Measurements from ENCODE around the gene MRPL22.

MRPL22 gene

GRCh38 chr5:154944716-154945115 lies 3.8 kb downstream of the MRPL22 start:
- H4K5ac ChIP-seq (ENCODE audit: low read length) = no peak overlapping the region
- H3K9ac ChIP-seq (ENCODE audit: low read length) = no peak overlapping the region
- H2BK120ac ChIP-seq (ENCODE audit: low read depth, low read length) = no peak overlapping the region
- H3K79me2 ChIP-seq (ENCODE audit: control insufficient read depth, insufficient read depth, low read length) = peaks cover 11% of the 10 kb centered on the region
- no peak overlapping the region for H3K56ac ChIP-seq (ENCODE audit: low read length)
- H3K27ac ChIP-seq (ENCODE audit: low read depth, low read length) = peak overlapping the region; percentile 31
- no peak overlapping the region for H3K4me2 ChIP-seq (ENCODE audit: low read length)
- H3K23ac ChIP-seq (ENCODE audit: low read length) = no peak overlapping the region
- peaks cover 6% of the 10 kb centered on the region for H3K79me1 ChIP-seq (ENCODE audit: low read length)
- no peaks in the 10 kb centered on the region for H3K36me3 ChIP-seq (ENCODE audit: control insufficient read depth, insufficient read depth, low read length)
- no peak for DNase-seq
- H3K4ac ChIP-seq (ENCODE audit: low read depth, low read length) = no peak overlapping the region
- H2BK15ac ChIP-seq (replicated peaks; ENCODE audit: low read depth) = no peak overlapping the region
- H3K4me1 ChIP-seq (ENCODE audit: control insufficient read depth, low read depth, low read length) = no peaks in the 10 kb centered on the region
- no peak overlapping the region for H3K18ac ChIP-seq (ENCODE audit: low read length)
- H3K4me3 ChIP-seq (ENCODE audit: low read length) = no peak overlapping the region
- no peak overlapping the region for H2AK5ac ChIP-seq (ENCODE audit: low read length)
- no peak overlapping the region for H2BK5ac ChIP-seq (ENCODE audit: low read length)
- H4K8ac ChIP-seq (ENCODE audit: low read depth, low read length) = no peak overlapping the region
- no peaks in the 10 kb centered on the region for H3K27me3 ChIP-seq (ENCODE audit: insufficient read depth, low read length, poor library complexity)

- no peaks in the 10 kb centered on the region for H3K36me3 ChIP-seq (ENCODE audit: control insufficient read depth, insufficient read depth, low read length)
- DNase-seq = no peak
- no peak overlapping the region for H2BK15ac ChIP-seq (replicated peaks; ENCODE audit: low read depth)
- no CpG with 5 or more reads among the region's 2 CpGs for WGBS (ENCODE audit: extremely low coverage, insufficient coverage, low lambda C conversion rate)
- no peak overlapping the region for H4K5ac ChIP-seq (ENCODE audit: low read length)
- H3K9ac ChIP-seq (ENCODE audit: low read length) = no peak overlapping the region
- H3K4me3 ChIP-seq (ENCODE audit: low read length) = no peak overlapping the region
- H3K23ac ChIP-seq (ENCODE audit: low read length) = no peak overlapping the region
- no peak overlapping the region for H2AK5ac ChIP-seq (ENCODE audit: low read length)
- no peak overlapping the region for H3K18ac ChIP-seq (ENCODE audit: low read length)
- H3K27me3 ChIP-seq (ENCODE audit: insufficient read depth, low read length, poor library complexity) = no peaks in the 10 kb centered on the region
- no peak overlapping the region for H3K56ac ChIP-seq (ENCODE audit: low read length)
- no peak overlapping the region for H3K27ac ChIP-seq (ENCODE audit: low read depth, low read length)
- peaks cover 6% of the 10 kb centered on the region for H3K79me1 ChIP-seq (ENCODE audit: low read length)
- no peak overlapping the region for H2BK5ac ChIP-seq (ENCODE audit: low read length)
- peaks cover 11% of the 10 kb centered on the region for H3K79me2 ChIP-seq (ENCODE audit: control insufficient read depth, insufficient read depth, low read length)
- H3K4me2 ChIP-seq (ENCODE audit: low read length) = no peak overlapping the region
- no peak overlapping the region for H4K8ac ChIP-seq (ENCODE audit: low read depth, low read length)
- H2BK120ac ChIP-seq (ENCODE audit: low read depth, low read length) = no peak overlapping the region
- no peaks in the 10 kb centered on the region for H3K4me1 ChIP-seq (ENCODE audit: control insufficient read depth, low read depth, low read length)
- no peak overlapping the region for H3K4ac ChIP-seq (ENCODE audit: low read depth, low read length)
Measured at GRCh38 chr5:154945695-154946301, 4.9 kb downstream of the MRPL22 start.

- H3K27ac ChIP-seq (ENCODE audit: low read depth, low read length) = no peak overlapping the region
- H4K5ac ChIP-seq (ENCODE audit: low read length) = no peak overlapping the region
- no peak overlapping the region for H3K4ac ChIP-seq (ENCODE audit: low read depth, low read length)
- no peak overlapping the region for H2AK5ac ChIP-seq (ENCODE audit: low read length)
- H2BK120ac ChIP-seq (ENCODE audit: low read depth, low read length) = no peak overlapping the region
- no peak overlapping the region for H3K18ac ChIP-seq (ENCODE audit: low read length)
- H3K23ac ChIP-seq (ENCODE audit: low read length) = no peak overlapping the region
- peaks cover 2% of the 10 kb centered on the region for H3K79me2 ChIP-seq (ENCODE audit: control insufficient read depth, insufficient read depth, low read length)
- H3K4me2 ChIP-seq (ENCODE audit: low read length) = no peak overlapping the region
- no peak overlapping the region for H3K9ac ChIP-seq (ENCODE audit: low read length)
- no peaks in the 10 kb centered on the region for H3K27me3 ChIP-seq (ENCODE audit: insufficient read depth, low read length, poor library complexity)
- H3K4me3 ChIP-seq (ENCODE audit: low read length) = no peak overlapping the region
- H2BK5ac ChIP-seq (ENCODE audit: low read length) = no peak overlapping the region
- H3K56ac ChIP-seq (ENCODE audit: low read length) = no peak overlapping the region
- peaks cover 2% of the 10 kb centered on the region for H3K79me1 ChIP-seq (ENCODE audit: low read length)
- no peak overlapping the region for H4K8ac ChIP-seq (ENCODE audit: low read depth, low read length)
- no peak for DNase-seq
- no CpG with 5 or more reads among the region's 6 CpGs for WGBS (ENCODE audit: extremely low coverage, insufficient coverage, low lambda C conversion rate)
- H3K36me3 ChIP-seq (ENCODE audit: control insufficient read depth, insufficient read depth, low read length) = no peaks in the 10 kb centered on the region
- no peaks in the 10 kb centered on the region for H3K4me1 ChIP-seq (ENCODE audit: control insufficient read depth, low read depth, low read length)
- no peak overlapping the region for H2BK15ac ChIP-seq (replicated peaks; ENCODE audit: low read depth)
Measured at GRCh38 chr5:154947778-154948177, 6.9 kb downstream of the MRPL22 start.

- Histone ChIP-seq H2BK5ac (ENCODE audit: low read length) (no peak overlapping the region), H3K79me2 (ENCODE audit: control insufficient read depth, insufficient read depth, low read length) (peaks cover 2% of the 10 kb centered on the region), H3K79me1 (ENCODE audit: low read length) (peaks cover 2% of the 10 kb centered on the region), H3K23ac (ENCODE audit: low read length) (no peak overlapping the region), H3K9ac (ENCODE audit: low read length) (no peak overlapping the region), H3K4me1 (ENCODE audit: control insufficient read depth, low read depth, low read length) (no peaks in the 10 kb centered on the region), H2BK15ac (replicated peaks; ENCODE audit: low read depth) (no peak overlapping the region), H3K27ac (ENCODE audit: low read depth, low read length) (no peak overlapping the region), H3K18ac (ENCODE audit: low read length) (no peak overlapping the region), H4K5ac (ENCODE audit: low read length) (no peak overlapping the region), H3K27me3 (ENCODE audit: insufficient read depth, low read length, poor library complexity) (no peaks in the 10 kb centered on the region), H3K56ac (ENCODE audit: low read length) (no peak overlapping the region), H2AK5ac (ENCODE audit: low read length) (no peak overlapping the region), H3K36me3 (ENCODE audit: control insufficient read depth, insufficient read depth, low read length) (no peaks in the 10 kb centered on the region), H2BK120ac (ENCODE audit: low read depth, low read length) (no peak overlapping the region), H3K4me3 (ENCODE audit: low read length) (no peak overlapping the region), H3K4me2 (ENCODE audit: low read length) (no peak overlapping the region), H4K8ac (ENCODE audit: low read depth, low read length) (no peak overlapping the region), H3K4ac (ENCODE audit: low read depth, low read length) (no peak overlapping the region)
- DNase-seq = no peak
- 100% methylated on average over 1 of the region's 4 CpGs for WGBS (ENCODE audit: extremely low coverage, insufficient coverage, low lambda C conversion rate)
Measured at GRCh38 chr5:154948313-154948712, 7.4 kb downstream of the MRPL22 start.

GRCh38 chr5:154949781-154950180 lies 8.9 kb downstream of the MRPL22 start:
- no peak overlapping the region for H2BK5ac ChIP-seq (ENCODE audit: low read length)
- no peak overlapping the region for H3K18ac ChIP-seq (ENCODE audit: low read length)
- no peak overlapping the region for H3K56ac ChIP-seq (ENCODE audit: low read length)
- H2BK15ac ChIP-seq (replicated peaks; ENCODE audit: low read depth) = no peak overlapping the region
- no peaks in the 10 kb centered on the region for H3K79me2 ChIP-seq (ENCODE audit: control insufficient read depth, insufficient read depth, low read length)
- H3K23ac ChIP-seq (ENCODE audit: low read length) = no peak overlapping the region
- H3K36me3 ChIP-seq (ENCODE audit: control insufficient read depth, insufficient read depth, low read length) = no peaks in the 10 kb centered on the region
- no peaks in the 10 kb centered on the region for H3K4me1 ChIP-seq (ENCODE audit: control insufficient read depth, low read depth, low read length)
- no peak overlapping the region for H2BK120ac ChIP-seq (ENCODE audit: low read depth, low read length)
- H3K4me2 ChIP-seq (ENCODE audit: low read length) = no peak overlapping the region
- no peak for DNase-seq
- H2AK5ac ChIP-seq (ENCODE audit: low read length) = no peak overlapping the region
- no peaks in the 10 kb centered on the region for H3K27me3 ChIP-seq (ENCODE audit: insufficient read depth, low read length, poor library complexity)
- WGBS (ENCODE audit: extremely low coverage, insufficient coverage, low lambda C conversion rate) = no CpG with 5 or more reads among the region's 2 CpGs
- no peak overlapping the region for H3K4ac ChIP-seq (ENCODE audit: low read depth, low read length)
- no peak overlapping the region for H3K9ac ChIP-seq (ENCODE audit: low read length)
- no peak overlapping the region for H4K5ac ChIP-seq (ENCODE audit: low read length)
- H3K4me3 ChIP-seq (ENCODE audit: low read length) = no peak overlapping the region
- peaks cover 2% of the 10 kb centered on the region for H3K79me1 ChIP-seq (ENCODE audit: low read length)
- H3K27ac ChIP-seq (ENCODE audit: low read depth, low read length) = no peak overlapping the region
- H4K8ac ChIP-seq (ENCODE audit: low read depth, low read length) = no peak overlapping the region

- no peaks in the 10 kb centered on the region for H3K36me3 ChIP-seq (ENCODE audit: control insufficient read depth, insufficient read depth, low read length)
- no peak overlapping the region for H2BK120ac ChIP-seq (ENCODE audit: low read depth, low read length)
- no peaks in the 10 kb centered on the region for H3K79me1 ChIP-seq (ENCODE audit: low read length)
- H3K4me1 ChIP-seq (ENCODE audit: control insufficient read depth, low read depth, low read length) = no peaks in the 10 kb centered on the region
- no peak overlapping the region for H4K5ac ChIP-seq (ENCODE audit: low read length)
- H3K27me3 ChIP-seq (ENCODE audit: insufficient read depth, low read length, poor library complexity) = no peaks in the 10 kb centered on the region
- H3K4me3 ChIP-seq (ENCODE audit: low read length) = no peak overlapping the region
- H3K56ac ChIP-seq (ENCODE audit: low read length) = no peak overlapping the region
- H3K4me2 ChIP-seq (ENCODE audit: low read length) = no peak overlapping the region
- no peaks in the 10 kb centered on the region for H3K79me2 ChIP-seq (ENCODE audit: control insufficient read depth, insufficient read depth, low read length)
- H3K4ac ChIP-seq (ENCODE audit: low read depth, low read length) = no peak overlapping the region
- H3K23ac ChIP-seq (ENCODE audit: low read length) = no peak overlapping the region
- no peak overlapping the region for H3K9ac ChIP-seq (ENCODE audit: low read length)
- H3K18ac ChIP-seq (ENCODE audit: low read length) = no peak overlapping the region
- H4K8ac ChIP-seq (ENCODE audit: low read depth, low read length) = no peak overlapping the region
- no peak overlapping the region for H2BK5ac ChIP-seq (ENCODE audit: low read length)
- DNase-seq = no peak
- H2BK15ac ChIP-seq (replicated peaks; ENCODE audit: low read depth) = no peak overlapping the region
- H2AK5ac ChIP-seq (ENCODE audit: low read length) = no peak overlapping the region
- no peak overlapping the region for H3K27ac ChIP-seq (ENCODE audit: low read depth, low read length)
Measured at GRCh38 chr5:154956712-154957111, 15.8 kb downstream of the MRPL22 start.

Data from mesendoderm (in vitro differentiated cells).